K562 (cell line): Measurements from ENCODE around the gene ITPRID2. TPM values are rescaled to one million over a fixed set of nuclear protein-coding genes. Genes with fewer than 3 reads are reported as not detected.

Source experiments
- ATF7 ChIP-seq: fragments of 450-650 bp; IDR thresholded peaks from 2 replicates; pipeline ENCODE4 v1.7.1; 2014; ENCODE audit warnings: mild to moderate bottlenecking, moderate library complexity
- BCLAF1 ChIP-seq, 2 experiments: fragments of 450-650 bp in 1 of 2; IDR thresholded peaks; 2 replicates each; pipeline ENCODE4 v1.6.1; 2011 to 2017; ENCODE audit warnings: low read depth in 2 of 2, antibody characterized with exemption in 1 of 2, borderline replicate concordance in 1 of 2, low read length in 1 of 2, mild to moderate bottlenecking in 1 of 2, mixed read lengths in 1 of 2; ENCODE audit not compliant: control insufficient read depth in 1 of 2
- CHD4 ChIP-seq: fragments of 200-600 bp; sonication (generic); IDR thresholded peaks from 3 replicates; pipeline ENCODE4 v1.6.1; 2012; ENCODE audit warnings: low read depth, mild to moderate bottlenecking, mixed read lengths, low read length, inconsistent platforms; ENCODE audit not compliant: insufficient read depth, insufficient replicate concordance, poor library complexity, severe bottlenecking
- CLOCK ChIP-seq: fragments of 250-450 bp; sonication (Bioruptor Pico); IDR thresholded peaks from 2 replicates; pipeline ENCODE4 v1.4.0; 2020; ENCODE audit warnings: mild to moderate bottlenecking, moderate library complexity, borderline replicate concordance
- EHMT2 ChIP-seq: fragments of 450-650 bp; IDR thresholded peaks from 2 replicates; pipeline ENCODE4 v1.6.1; 2018; ENCODE audit warnings: antibody characterized with exemption
- ETS2 ChIP-seq: IDR thresholded peaks from 2 replicates; pipeline ENCODE4 v1.6.1; 2016; ENCODE audit warnings: borderline replicate concordance, missing genetic modification characterization, mild to moderate bottlenecking, moderate library complexity, missing compliant biosample characterization; ENCODE audit not compliant: poor library complexity, severe bottlenecking
- GATA2 ChIP-seq: sonication (generic); formaldehyde crosslinking; IDR thresholded peaks from 2 replicates; pipeline ENCODE4 v1.4.0; 2020; ENCODE audit warnings: mild to moderate bottlenecking, missing genetic modification reagents
- GATAD2B ChIP-seq: fragments of 450-650 bp; IDR thresholded peaks from 2 replicates; pipeline ENCODE4 v1.6.1; 2017; ENCODE audit warnings: mild to moderate bottlenecking, borderline replicate concordance
- MCM2 ChIP-seq: fragments of 450-650 bp; IDR thresholded peaks from 2 replicates; pipeline ENCODE4 v1.6.1; 2017; ENCODE audit warnings: low read depth, mild to moderate bottlenecking
- MCM5 ChIP-seq: fragments of 450-650 bp; IDR thresholded peaks from 2 replicates; pipeline ENCODE4 v1.6.1; 2016; ENCODE audit warnings: low read depth
- NKRF ChIP-seq: fragments of 450-650 bp; IDR thresholded peaks from 2 replicates; pipeline ENCODE4 v1.6.1; 2016; ENCODE audit warnings: borderline replicate concordance
- PHB2 ChIP-seq: fragments of 450-650 bp; IDR thresholded peaks from 2 replicates; pipeline ENCODE4 v1.6.1; 2017; ENCODE audit warnings: low read depth
- SNIP1 ChIP-seq: fragments of 450-650 bp; IDR thresholded peaks from 2 replicates; pipeline ENCODE4 v1.7.1; 2017; ENCODE audit warnings: low read depth, mild to moderate bottlenecking
- TGIF2 ChIP-seq: sonication (generic); formaldehyde crosslinking; IDR thresholded peaks from 2 replicates; pipeline ENCODE4 v1.8.1; 2022; ENCODE audit warnings: mild to moderate bottlenecking, missing genetic modification reagents, moderate library complexity
- ZKSCAN3 ChIP-seq: fragments of 250-450 bp; sonication (Bioruptor Pico); IDR thresholded peaks from 2 replicates; pipeline ENCODE4 v1.4.0; 2020
- ZNF197 ChIP-seq: fragments of 200-800 bp; sonication (Bioruptor generic); IDR thresholded peaks from 2 replicates; pipeline ENCODE4 v1.6.1; 2016; ENCODE audit warnings: low read depth, missing genetic modification characterization, missing compliant biosample characterization
- ZNF511 ChIP-seq: sonication (generic); formaldehyde crosslinking; IDR thresholded peaks from 2 replicates; pipeline ENCODE4 v1.8.0; 2022; ENCODE audit warnings: mild to moderate bottlenecking, missing genetic modification reagents
- ZNF644 ChIP-seq: fragments of 200-800 bp; sonication (Bioruptor generic); IDR thresholded peaks from 2 replicates; pipeline ENCODE4 v1.6.1; 2016; ENCODE audit warnings: low read depth, missing genetic modification characterization, missing compliant biosample characterization
- ZNF76 ChIP-seq: fragments of 250-450 bp; sonication (Bioruptor Pico); IDR thresholded peaks from 2 replicates; pipeline ENCODE4 v1.4.0; 2020; ENCODE audit warnings: mild to moderate bottlenecking, moderate library complexity, borderline replicate concordance
- polyA plus RNA-seq, 8 experiments: library from polyadenylated mRNA; depleted of rRNA in 4 of 8; stranded (reverse) in 5 of 8; unstranded in 3 of 8; fragments of >200 nt; fragmentation: Nextera tagmentation in 2 of 8; fragmentation: Illumina TruSeq in 1 of 8; extraction: Ambion mirVana in 2 of 8; extraction: Trizol in 1 of 8; gene quantifications; 2 replicates each; pipeline versions ENCODE4 v1.2.1 to v1.2.3, GENCODE V29; 2011 to 2014; ENCODE audit warnings: inconsistent platforms in 1 of 8, missing spikeins in 1 of 8
- total RNA-seq, 7 experiments: library from RNA; depleted of rRNA in 6 of 7; stranded (reverse); fragments of >200 nt in 6 of 7; fragmentation: Illumina TruSeq in 2 of 7; extraction: Trizol in 2 of 7; gene quantifications; 2 replicates each; pipeline versions ENCODE4 v1.2.1 to v1.2.3, GENCODE V29; 2011 to 2021; ENCODE audit warnings: low replicate concordance in 1 of 7

The ITPRID2 gene
- total and polyA plus RNA-seq, 9 of the 15 experiments (the other 6 are each of a cell fraction or from before 2014, with no cell fraction given) = 18.5 to 77.8 (median 52.0) TPM

GRCh38 chr2:181891966-181892798 is 652 bp downstream of the ITPRID2 start (continued):
- TF ChIP-seq CLOCK (CRISPR knock-in tag) = no peak
- no peak for TF ChIP-seq MCM5
- no peak for TF ChIP-seq PHB2
- no peak for TF ChIP-seq ZKSCAN3 (CRISPR knock-in tag)
- TF ChIP-seq TGIF2 (CRISPR knock-in tag) = no peak; the same call in 1 of the 2 replicates
- 0 out of 2 replicates have a peak, but pooled peaks have one; percentile 28 for TF ChIP-seq NKRF
- TF ChIP-seq CHD4 = no peak
- no peak for TF ChIP-seq GATAD2B
- no peak for TF ChIP-seq MCM2
- no peak for TF ChIP-seq ETS2 (tag)
- no peak for TF ChIP-seq ZNF644 (tag)
- no peak for TF ChIP-seq GATA2 (CRISPR knock-in tag)
- TF ChIP-seq SNIP1 = no peak
- TF ChIP-seq ATF7 = 0 out of 2 replicates have a peak, but pooled peaks have one; percentile 24
- TF ChIP-seq ZNF511 (CRISPR knock-in tag) = no peak; the same call in 1 of the 2 replicates
- no peak for TF ChIP-seq ZNF76
- TF ChIP-seq BCLAF1 (IDR thresholded peaks at IDR 0.05; ENCODE audit: borderline replicate concordance in 1 of 2, control insufficient read depth in 1 of 2, low read depth in 2 of 2, low read length in 1 of 2) = no peak
- TF ChIP-seq EHMT2 = no peak
- no peak for TF ChIP-seq ZNF197 (CRISPR knock-in tag)
